CD4-positive, alpha-beta T cell (primary cell): ENCODE measurements around the gene CELF4. TPM values are rescaled to one million over a fixed set of nuclear protein-coding genes. Genes with fewer than 3 reads are reported as not detected.

ENCODE experiments used
- ATAC-seq: fragments of 200-7000 bp; cut with Tn5 transposase; one replicate; pipeline ENCODE4 v1.10.0; 2022; ENCODE audit warnings: mild to moderate bottlenecking; ENCODE audit not compliant: poor library complexity
- CTCF ChIA-PET: fragments of 350-600 bp; sonication (Branson Sonifier 250); formaldehyde crosslinking; loops from one replicate; lab custom pipeline; 2021; ENCODE audit warnings: antibody characterized with exemption, inconsistent platforms; lab: Charles Lee
- POLR2A ChIA-PET: fragments of 350-600 bp; sonication (Branson Sonifier 250); formaldehyde crosslinking; loops from one replicate; lab custom pipeline; 2021; ENCODE audit warnings: antibody characterized with exemption, inconsistent platforms; lab: Charles Lee
- DNase-seq, 14 experiments: peaks; one replicate each; pipeline ENCODE4 v3.0.0-alpha.2; 2013 to 2020; ENCODE audit warnings: mixed read lengths in 2 of 14
- H3K27ac ChIP-seq, 2 donors: one replicate each; pipeline versions ENCODE4 v1.5.1 to v1.7.0; 2013; ENCODE audit warnings: low read length in 2 of 2, low read depth in 1 of 2, mild to moderate bottlenecking in 1 of 2
- H3K27me3 ChIP-seq, 2 experiments: 1 replicate in 1 of 2; 2 replicates in 1 of 2; pipeline versions ENCODE4 v1.6.1 to v1.7.0; 2013; ENCODE audit warnings: low read length in 2 of 2, control low read depth in 1 of 2, mild to moderate bottlenecking in 1 of 2, moderate library complexity in 1 of 2; ENCODE audit not compliant: insufficient read depth in 2 of 2, control insufficient read depth in 1 of 2
- H3K36me3 ChIP-seq: one replicate; pipeline ENCODE4 v1.6.1; 2013; ENCODE audit warnings: low read length, control low read depth; ENCODE audit not compliant: insufficient read depth
- H3K4me1 ChIP-seq: one replicate; pipeline ENCODE4 v1.6.1; 2013; ENCODE audit warnings: low read length, control low read depth; ENCODE audit not compliant: insufficient read depth
- H3K4me3 ChIP-seq: one replicate; pipeline ENCODE4 v1.5.1; 2013; ENCODE audit warnings: mild to moderate bottlenecking, low read length, moderate library complexity
- H3K9me3 ChIP-seq, 2 experiments: 1 replicate in 1 of 2; 2 replicates in 1 of 2; pipeline versions ENCODE4 v1.6.1 to v1.7.0; 2013; ENCODE audit warnings: low read length in 2 of 2, mild to moderate bottlenecking in 2 of 2, control low read depth in 1 of 2, moderate library complexity in 1 of 2; ENCODE audit not compliant: control insufficient read depth in 1 of 2, insufficient read depth in 1 of 2
- H3K27ac Mint-ChIP-seq: one replicate; pipeline ENCODE4 v1.8.0; 2020; ENCODE audit warnings: mixed read lengths
- H3K27me3 Mint-ChIP-seq: one replicate; pipeline ENCODE4 v1.8.0; 2021; ENCODE audit warnings: mixed read lengths
- H3K36me3 Mint-ChIP-seq: one replicate; pipeline ENCODE4 v1.8.0; 2021; ENCODE audit warnings: low read depth, mixed read lengths
- H3K4me1 Mint-ChIP-seq: one replicate; pipeline ENCODE4 v1.8.0; 2021; ENCODE audit warnings: low read depth, mixed read lengths
- H3K4me3 Mint-ChIP-seq: one replicate; pipeline ENCODE4 v1.8.0; 2020; ENCODE audit warnings: mild to moderate bottlenecking, mixed read lengths
- H3K9me3 Mint-ChIP-seq: one replicate; pipeline ENCODE4 v1.8.0; 2020; ENCODE audit warnings: mixed read lengths
- CTCF ChIP-seq: fragments of 200-600 bp; IDR thresholded peaks from one replicate; pipeline ENCODE4 v1.8.0; 2022; ENCODE audit warnings: antibody characterized with exemption, mild to moderate bottlenecking
- intact Hi-C, 2 experiments: fragments of 100-400 bp; cut with DNase I in 1 of 2; cut with micrococcal nuclease in 1 of 2; formaldehyde crosslinking; loops; one replicate each; pipeline versions ENCODE4 v1.15.1 to v1.9.0; 2023 to 2025; cut with DNase I, micrococcal nuclease
- total RNA-seq, 174 experiments: library from RNA in 2 of 174; stranded (reverse) in 2 of 174; gene quantifications; one replicate each; pipeline ENCODE4 v1.2.3 and lab custom pipeline; 2021 to 2026

The CELF4 gene
- total RNA-seq, 2 experiments from 2014 or later, result not detected

- TF ChIP-seq CTCF, result no peak
- ChIA-PET POLR2A (no interaction called here), CTCF (no interaction called here)
- H3K4me1 Mint-ChIP-seq, result no peaks in the 10 kb centered on the region
- ATAC-seq (no peak), DNase-seq (no peak)
- Histone ChIP-seq H3K27ac (no peak overlapping the region), H3K9me3 (peaks cover 0 to 19% of the 10 kb centered on the region in 2 experiments), H3K27me3 (no peaks in the 10 kb centered on the region), H3K4me3 (no peak overlapping the region), H3K36me3 (no peaks in the 10 kb centered on the region), H3K4me1 (no peaks in the 10 kb centered on the region)
- no peaks in the 10 kb centered on the region for H3K36me3 Mint-ChIP-seq
- intact Hi-C loops, result loop anchor here in 1 of 2 experiments (10.0 kb wide), 1 partner anchor 65 kb away; no protein-coding TSS in a partner anchor
- H3K27me3 Mint-ChIP-seq, result peaks cover 5% of the 10 kb centered on the region
- H3K27ac Mint-ChIP-seq, result no peak overlapping the region
- H3K9me3 Mint-ChIP-seq, result no peaks in the 10 kb centered on the region
- no peak overlapping the region for H3K4me3 Mint-ChIP-seq
Observed at GRCh38 chr18:37449618-37450017, 116.0 kb downstream of the CELF4 start.

- ChIA-PET CTCF (no interaction called here), POLR2A (no interaction called here)
- Mint-ChIP-seq H3K36me3 (no peaks in the 10 kb centered on the region), H3K9me3 (no peaks in the 10 kb centered on the region), H3K27me3 (peaks cover 5% of the 10 kb centered on the region), H3K4me3 (no peak overlapping the region), H3K27ac (no peak overlapping the region), H3K4me1 (no peaks in the 10 kb centered on the region)
- no peak for DNase-seq
- intact Hi-C loops, result no loop called here
- Histone ChIP-seq H3K4me1 (no peaks in the 10 kb centered on the region), H3K36me3 (no peaks in the 10 kb centered on the region), H3K27me3 (no peaks in the 10 kb centered on the region), H3K9me3 (peaks cover 0 to 19% of the 10 kb centered on the region in 2 experiments), H3K4me3 (no peak overlapping the region), H3K27ac (no peak overlapping the region)
- TF ChIP-seq CTCF, result no peak
- no peak for ATAC-seq
Observed at GRCh38 chr18:37448946-37449345, 116.7 kb downstream of the CELF4 start.

- H3K27ac ChIP-seq, result no peak overlapping the region
- Mint-ChIP-seq H3K9me3 (no peaks in the 10 kb centered on the region), H3K27me3 (peaks cover 5% of the 10 kb centered on the region), H3K4me3 (no peak overlapping the region), H3K36me3 (no peaks in the 10 kb centered on the region), H3K4me1 (no peaks in the 10 kb centered on the region), H3K27ac (no peak overlapping the region)
- ATAC-seq (no peak), DNase-seq (no peak)
- intact Hi-C loops, result no loop called here
- H3K27me3 ChIP-seq, result no peaks in the 10 kb centered on the region
- H3K9me3 ChIP-seq, result peaks cover 0 to 19% of the 10 kb centered on the region in 2 experiments
- H3K36me3 ChIP-seq, result no peaks in the 10 kb centered on the region
- ChIA-PET POLR2A (no interaction called here), CTCF (no interaction called here)
- H3K4me3 ChIP-seq, result no peak overlapping the region
- TF ChIP-seq CTCF, result no peak
- no peaks in the 10 kb centered on the region for H3K4me1 ChIP-seq
Observed at GRCh38 chr18:37447962-37448888, 117.4 kb downstream of the CELF4 start.
